Measurements from ENCODE around the gene RETSAT.

DNA sequence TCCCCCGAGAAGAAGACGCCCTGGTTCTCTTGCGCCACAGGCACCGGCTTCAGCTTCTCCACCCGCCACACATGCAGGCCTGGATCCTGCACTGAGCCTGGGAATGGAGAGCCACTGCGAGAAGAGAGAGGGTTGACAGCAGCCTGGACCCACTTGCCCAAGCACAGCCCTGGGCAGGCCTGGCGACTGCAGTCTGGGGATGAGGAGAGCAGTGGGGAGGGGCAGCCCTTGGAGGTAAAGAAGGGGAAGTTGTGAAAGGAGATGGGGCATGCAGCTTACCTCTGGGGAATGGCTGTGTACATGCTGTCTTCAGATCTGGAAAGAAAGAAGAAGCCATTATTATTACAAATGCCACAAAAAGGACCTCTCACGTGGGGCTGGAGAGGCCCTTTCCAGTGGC is 47.5 kb upstream of the RETSAT start:
- no peak for TF ChIP-seq POLR2A (IDR thresholded peaks at IDR 0.05)
- TF ChIP-seq, protein P1, sequence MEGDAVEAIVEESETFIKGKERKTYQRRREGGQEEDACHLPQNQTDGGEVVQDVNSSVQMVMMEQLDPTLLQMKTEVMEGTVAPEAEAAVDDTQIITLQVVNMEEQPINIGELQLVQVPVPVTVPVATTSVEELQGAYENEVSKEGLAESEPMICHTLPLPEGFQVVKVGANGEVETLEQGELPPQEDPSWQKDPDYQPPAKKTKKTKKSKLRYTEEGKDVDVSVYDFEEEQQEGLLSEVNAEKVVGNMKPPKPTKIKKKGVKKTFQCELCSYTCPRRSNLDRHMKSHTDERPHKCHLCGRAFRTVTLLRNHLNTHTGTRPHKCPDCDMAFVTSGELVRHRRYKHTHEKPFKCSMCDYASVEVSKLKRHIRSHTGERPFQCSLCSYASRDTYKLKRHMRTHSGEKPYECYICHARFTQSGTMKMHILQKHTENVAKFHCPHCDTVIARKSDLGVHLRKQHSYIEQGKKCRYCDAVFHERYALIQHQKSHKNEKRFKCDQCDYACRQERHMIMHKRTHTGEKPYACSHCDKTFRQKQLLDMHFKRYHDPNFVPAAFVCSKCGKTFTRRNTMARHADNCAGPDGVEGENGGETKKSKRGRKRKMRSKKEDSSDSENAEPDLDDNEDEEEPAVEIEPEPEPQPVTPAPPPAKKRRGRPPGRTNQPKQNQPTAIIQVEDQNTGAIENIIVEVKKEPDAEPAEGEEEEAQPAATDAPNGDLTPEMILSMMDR (IDR thresholded peaks at IDR 0.05) = no peak

Data from heart left ventricle (tissue), 13 donors.